Stimulated activated CD4-positive, alpha-beta T cell treated with anti-CD3 and anti-CD28 coated beads, TNF-alpha, amount 100 ng/mL, for 1 hour (primary cell): ENCODE measurements around the gene AFAP1L2.

ENCODE experiments used
- DNase-seq, 3 donors: peaks; one replicate each; pipeline ENCODE4 v3.0.0-alpha.2; 2020; ENCODE audit warnings: low read depth in 3 of 3, low spot score in 1 of 3

AFAP1L2 gene

GRCh38 chr10:114315566-114316420 lies 88.5 kb downstream of the AFAP1L2 start:
- no peak for DNase-seq

- no peak for DNase-seq
Observed at GRCh38 chr10:114313866-114314265, 90.4 kb downstream of the AFAP1L2 start.

- no peak for DNase-seq
Observed at GRCh38 chr10:114313139-114313538, 91.2 kb downstream of the AFAP1L2 start.

DNA sequence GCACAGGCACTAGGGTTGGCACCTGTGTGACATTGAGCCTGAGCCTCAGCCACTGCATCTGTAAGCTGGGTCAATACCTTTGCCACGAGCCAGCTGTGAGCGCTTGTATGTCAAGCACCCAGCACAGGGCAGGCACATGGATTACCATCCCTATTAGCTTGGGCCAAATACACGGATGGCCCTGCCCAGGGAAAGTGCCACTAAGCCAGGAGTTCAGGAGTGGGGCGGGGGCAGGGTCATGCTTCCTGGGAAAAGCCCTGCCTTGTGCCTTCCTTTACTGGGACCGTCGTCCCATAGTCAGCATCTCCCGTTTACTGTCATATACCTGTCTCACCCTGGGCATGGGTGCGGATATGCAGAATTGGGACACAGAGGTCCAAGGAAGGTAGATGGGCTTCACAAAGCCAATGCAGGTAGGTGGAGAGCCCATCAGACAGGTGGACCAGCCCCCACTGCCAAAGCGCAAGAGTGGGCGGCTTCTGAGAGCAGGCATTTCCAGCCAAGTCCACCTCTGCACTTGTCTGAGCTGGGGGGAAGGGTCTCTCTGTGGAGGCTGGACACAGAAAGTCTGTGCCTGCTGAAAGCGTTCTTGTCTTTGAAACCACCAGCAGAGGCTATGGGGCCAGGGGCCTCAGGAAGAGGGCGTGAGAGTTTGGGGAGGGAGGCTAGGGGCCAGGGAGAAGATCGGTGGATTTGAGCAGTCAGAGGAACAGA lies 92.6 kb downstream of the AFAP1L2 start:
- DNase-seq, result no peak

- DNase-seq, result no peak
Observed at GRCh38 chr10:114311023-114311422, 93.3 kb downstream of the AFAP1L2 start.

GRCh38 chr10:114310346-114310745 lies 94.0 kb downstream of the AFAP1L2 start:
- DNase-seq, result no peak

- DNase-seq, result no peak
Observed at GRCh38 chr10:114309364-114309651, 95.0 kb downstream of the AFAP1L2 start.

GRCh38 chr10:114308531-114309363 lies 95.6 kb downstream of the AFAP1L2 start:
- no peak for DNase-seq

DNA sequence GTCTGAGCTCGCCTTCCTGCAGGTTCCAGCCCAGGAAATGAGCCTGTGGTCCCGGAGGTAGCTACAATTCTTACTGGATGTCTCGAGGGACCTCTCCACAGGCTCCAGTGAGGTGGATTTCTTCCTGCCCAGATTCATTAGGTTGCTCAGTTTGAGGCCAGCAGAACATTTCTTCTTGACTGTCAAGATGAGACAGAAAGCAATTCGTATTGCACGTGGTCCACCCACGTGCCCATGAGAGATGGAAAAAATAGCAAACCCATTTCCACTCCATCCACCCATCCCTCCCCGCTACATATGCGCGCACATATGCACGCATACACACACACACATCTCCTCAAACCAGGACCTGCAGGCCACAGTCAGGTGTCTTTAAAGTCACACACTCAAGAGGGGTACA lies 96.6 kb downstream of the AFAP1L2 start:
- no peak for DNase-seq

- no peak for DNase-seq
Observed at GRCh38 chr10:114306116-114306973, 98.0 kb downstream of the AFAP1L2 start.

DNA sequence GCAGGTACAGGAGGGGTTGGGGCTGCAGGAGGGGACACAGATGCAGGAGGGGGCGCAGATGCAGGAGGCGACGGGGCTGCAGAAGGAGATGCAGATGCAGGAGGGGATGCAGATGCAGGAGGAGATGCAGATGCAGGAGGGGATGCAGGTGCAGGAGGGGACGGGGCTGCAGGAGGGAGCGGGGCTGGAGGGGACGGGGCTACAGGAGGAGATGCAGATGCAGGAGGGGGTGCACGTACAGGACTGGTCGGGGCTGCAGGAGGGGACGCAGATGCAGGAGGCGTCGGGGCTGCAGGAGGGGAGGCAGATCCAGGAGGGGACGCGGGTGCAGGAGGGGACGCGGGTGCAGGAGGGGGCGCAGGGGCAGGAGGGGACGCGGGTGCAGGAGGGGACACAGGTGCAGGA lies 98.8 kb downstream of the AFAP1L2 start:
- no peak for DNase-seq

GRCh38 chr10:114304571-114305421 lies 99.5 kb downstream of the AFAP1L2 start:
- DNase-seq, result peak; percentile 9 to 32 (median 20)

DNA sequence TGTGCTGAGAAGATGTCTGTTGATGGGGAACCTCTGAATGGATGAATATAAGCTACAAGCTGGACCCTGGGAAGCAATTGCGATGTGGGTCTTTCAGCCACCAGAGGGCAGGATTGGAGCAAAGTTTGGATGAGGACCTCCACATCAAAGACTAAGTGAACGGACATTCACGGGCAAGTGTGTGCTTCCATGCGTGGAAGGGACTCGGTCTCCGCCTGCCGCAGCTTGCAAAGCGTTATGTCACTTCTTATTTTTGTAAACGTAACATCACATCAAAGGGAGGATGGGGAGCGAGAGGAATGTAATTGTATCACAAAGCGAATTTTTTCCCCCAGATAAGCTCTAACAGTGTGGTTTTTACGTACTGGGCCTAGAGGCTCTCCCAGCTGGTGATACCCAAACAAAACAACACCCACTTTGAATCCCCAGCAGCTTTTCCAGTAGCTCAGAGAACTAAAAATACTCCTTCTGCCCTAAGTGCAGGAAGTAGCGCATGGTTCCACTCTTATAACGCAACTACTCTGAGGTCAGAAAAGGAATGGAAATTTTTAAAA lies 100.2 kb downstream of the AFAP1L2 start:
- DNase-seq, result peak in 2 of 3 donors; percentile 22 to 46

DNA sequence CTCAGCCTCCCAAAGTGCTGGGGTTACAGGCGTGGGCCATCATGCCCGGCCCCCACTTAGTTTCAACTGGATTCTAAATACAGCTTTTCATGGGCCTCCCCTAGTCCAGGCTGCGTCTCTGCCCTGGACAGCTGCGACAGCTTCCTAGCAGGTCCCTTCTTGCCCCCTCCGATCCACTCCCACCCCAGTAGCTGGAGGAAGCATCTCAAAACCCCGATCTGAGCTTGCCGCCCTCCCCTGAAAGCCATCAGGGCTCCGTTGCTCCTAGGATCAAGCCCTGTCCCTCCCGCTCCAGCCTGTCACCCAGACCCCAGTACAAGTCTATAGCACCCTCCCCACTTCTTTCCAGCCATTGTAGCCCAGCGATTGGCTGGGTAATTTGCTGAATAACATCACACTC lies 100.7 kb downstream of the AFAP1L2 start:
- no peak for DNase-seq

- DNase-seq, result no peak
Observed at GRCh38 chr10:114301951-114302710, 102.2 kb downstream of the AFAP1L2 start.

- DNase-seq, result no peak
Observed at GRCh38 chr10:114301177-114301576, 103.1 kb downstream of the AFAP1L2 start.

- no peak for DNase-seq
Observed at GRCh38 chr10:114300036-114300645, 104.2 kb downstream of the AFAP1L2 start.

- DNase-seq, result no peak
Observed at GRCh38 chr10:114297136-114297705, 107.1 kb downstream of the AFAP1L2 start.
